Spleen (tissue), 11 donors: Measurements from ENCODE around the gene C1orf52. TPM values are rescaled to one million over a fixed set of nuclear protein-coding genes. Genes with fewer than 3 reads are reported as not detected.
"Not testable (repeated sequence)": the region's sequence is repeated elsewhere in the genome, so short reads cannot be mapped to it uniquely, and the experiment has no call there.

Experiments
- DNase-seq: peaks from one replicate; pipeline ENCODE4 v3.0.0-alpha.2; 2020
- H3K27ac ChIP-seq, 8 donors: fragments of 200-600 bp; sonication (generic) in 7 of 8; 1 replicate in 4 of 8; 2 replicates in 4 of 8; pipeline versions ENCODE4 v1.5.0 to v1.8.0; 2016 to 2021; ENCODE audit warnings: inconsistent platforms in 4 of 8, mild to moderate bottlenecking in 4 of 8, moderate library complexity in 1 of 8
- H3K27me3 ChIP-seq, 7 donors: fragments of 200-600 bp; sonication (generic) in 6 of 7; replicated peaks in 1 of 7; 1 replicate in 4 of 7; 2 replicates in 3 of 7; pipeline versions ENCODE4 v1.5.0 to v1.8.0; 2016 to 2021; ENCODE audit warnings: inconsistent platforms in 3 of 7, mild to moderate bottlenecking in 1 of 7
- H3K36me3 ChIP-seq, 6 donors: fragments of 200-600 bp; sonication (generic) in 5 of 6; 1 replicate in 4 of 6; 2 replicates in 2 of 6; pipeline versions ENCODE4 v1.5.0 to v1.8.0; 2016 to 2021; ENCODE audit warnings: inconsistent platforms in 2 of 6
- H3K4me1 ChIP-seq, 6 donors: fragments of 200-600 bp; sonication (generic) in 5 of 6; 1 replicate in 3 of 6; 2 replicates in 3 of 6; pipeline versions ENCODE4 v1.5.0 to v1.8.0; 2016 to 2021; ENCODE audit warnings: inconsistent platforms in 3 of 6
- H3K4me3 ChIP-seq, 8 donors: fragments of 200-600 bp; sonication (generic) in 7 of 8; 1 replicate in 4 of 8; 2 replicates in 4 of 8; pipeline versions ENCODE4 v1.5.0 to v1.8.0; 2016 to 2021; ENCODE audit warnings: inconsistent platforms in 4 of 8, mild to moderate bottlenecking in 4 of 8, moderate library complexity in 2 of 8
- H3K9me3 ChIP-seq, 8 donors: fragments of 200-600 bp; sonication (generic) in 7 of 8; 1 replicate in 4 of 8; 2 replicates in 4 of 8; pipeline versions ENCODE4 v1.5.0 to v1.8.0; 2016 to 2021; ENCODE audit warnings: inconsistent platforms in 4 of 8
- POLR2A ChIP-seq, 3 donors: fragments of 450-650 bp; IDR thresholded peaks; one replicate each; pipeline ENCODE4 v1.5.1; 2017; ENCODE audit warnings: antibody characterized with exemption in 3 of 3, mild to moderate bottlenecking in 1 of 3
- POLR2AphosphoS5 ChIP-seq, 3 donors: sonication (generic); formaldehyde crosslinking; IDR thresholded peaks; one replicate each; pipeline ENCODE4 v1.5.1; 2017; ENCODE audit warnings: antibody characterized with exemption in 3 of 3
- WGBS, 5 donors: extraction: QIAGEN DNeasy Blood & Tissue Kit in 3 of 5; methylation state at CpG; one replicate each; pipeline versions ENCODE4 v1.1.5 to v1.1.7; 2013 to 2018; 5-methylcytosine and 5-hydroxymethylcytosine counted together
- intact Hi-C: fragments of 100-400 bp; cut with DNase I; formaldehyde crosslinking; loops from one replicate; pipeline ENCODE4 v1.15.0; 2023; ENCODE audit warnings: low total_unique reads
- polyA plus RNA-seq, 3 donors: library from polyadenylated mRNA; stranded (reverse); fragments of 200-250 nt; gene quantifications; one replicate each; pipeline ENCODE4 v1.2.1, GENCODE V29; 2013
- total RNA-seq, 7 donors: library from RNA; depleted of rRNA in 3 of 7; stranded (reverse); fragments of >200 nt in 3 of 7; fragmentation: NEBNext Ultra II Directional in 4 of 7; extraction: Animal tissue kit (Norgen Biotek cat#: 25700) in 4 of 7; gene quantifications; one replicate each; pipeline versions ENCODE4 v1.1.0 to v1.2.1, GENCODE V29; 2016 to 2021
- TF ChIP-seq, protein P1 (sequence below), 11 experiments: fragments of 200-600 bp in 7 of 11; fragments of 450-650 bp in 4 of 11; sonication (generic) in 4 of 11; IDR thresholded peaks in 8 of 11; conservative IDR thresholded peaks in 3 of 11; 1 replicate in 7 of 11; 2 replicates in 4 of 11; pipeline versions ENCODE4 v1.4.0 to v1.8.0; 2016 to 2021; ENCODE audit warnings: antibody characterized with exemption in 11 of 11, inconsistent platforms in 4 of 11, mild to moderate bottlenecking in 1 of 11
- donor health status: healthy with polysubstance abuse.
- donor health status: DM: no; HTN: no; CAD: no; lungs with moderate emphysema.
- donor health status: DM: no; HTN: no; CAD: no.
- donor health status: Bipolar disorder and iron deficiency.
- donor health status: healthy.
- donor health status: DM: no; HTN: no; CAD: no.
- donor health status: DM: yes; HTN: yes; CAD: no.

C1orf52 gene
- total and polyA plus RNA-seq, 10 donors, result 16.2 to 29.7 (median 22.6) TPM

DNA sequence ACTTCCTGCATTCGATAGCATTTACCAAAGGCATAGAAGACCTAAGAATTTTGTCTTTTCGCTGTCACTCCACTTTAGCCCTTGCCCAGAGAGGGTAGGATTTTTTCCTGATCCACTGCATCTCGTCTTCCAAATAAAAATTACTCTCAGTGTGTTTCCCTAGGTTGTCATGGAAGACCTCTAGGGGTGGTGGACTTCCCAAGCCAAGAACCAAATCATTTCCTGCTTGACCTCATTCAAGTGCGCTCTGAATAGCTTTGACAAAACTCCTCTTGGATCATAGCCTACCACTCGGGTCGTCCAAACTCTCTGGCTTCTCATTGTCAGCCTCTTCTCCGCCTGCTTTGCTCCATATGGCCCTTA is 431 bp upstream of the C1orf52 start:
- peaks cover 0 to 65% (median 25%) of the 10 kb centered on the region in 6 donors for H3K36me3 ChIP-seq
- peaks cover 15 to 52% (median 43%) of the 10 kb centered on the region in 6 donors for H3K4me1 ChIP-seq
- H3K27me3 ChIP-seq, result no peaks in the 10 kb centered on the region
- H3K4me3 ChIP-seq, result peak overlapping the region in 6 of 8 donors; percentile 88 to 93 (median 90)
- peaks cover 0 to 8% (median 1%) of the 10 kb centered on the region in 8 donors for H3K9me3 ChIP-seq
- DNase-seq, result no peak
- peak overlapping the region; percentile 67 to 92 (median 87) for H3K27ac ChIP-seq
- TF ChIP-seq, protein P1, sequence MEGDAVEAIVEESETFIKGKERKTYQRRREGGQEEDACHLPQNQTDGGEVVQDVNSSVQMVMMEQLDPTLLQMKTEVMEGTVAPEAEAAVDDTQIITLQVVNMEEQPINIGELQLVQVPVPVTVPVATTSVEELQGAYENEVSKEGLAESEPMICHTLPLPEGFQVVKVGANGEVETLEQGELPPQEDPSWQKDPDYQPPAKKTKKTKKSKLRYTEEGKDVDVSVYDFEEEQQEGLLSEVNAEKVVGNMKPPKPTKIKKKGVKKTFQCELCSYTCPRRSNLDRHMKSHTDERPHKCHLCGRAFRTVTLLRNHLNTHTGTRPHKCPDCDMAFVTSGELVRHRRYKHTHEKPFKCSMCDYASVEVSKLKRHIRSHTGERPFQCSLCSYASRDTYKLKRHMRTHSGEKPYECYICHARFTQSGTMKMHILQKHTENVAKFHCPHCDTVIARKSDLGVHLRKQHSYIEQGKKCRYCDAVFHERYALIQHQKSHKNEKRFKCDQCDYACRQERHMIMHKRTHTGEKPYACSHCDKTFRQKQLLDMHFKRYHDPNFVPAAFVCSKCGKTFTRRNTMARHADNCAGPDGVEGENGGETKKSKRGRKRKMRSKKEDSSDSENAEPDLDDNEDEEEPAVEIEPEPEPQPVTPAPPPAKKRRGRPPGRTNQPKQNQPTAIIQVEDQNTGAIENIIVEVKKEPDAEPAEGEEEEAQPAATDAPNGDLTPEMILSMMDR (IDR thresholded peaks at IDR 0.05 in 8 of 11, conservative IDR thresholded peaks at IDR 0.05 in 3 of 11), result peak in 3 of 11 experiments; percentile 2 to 68 (median 41)
- no peak for TF ChIP-seq POLR2A (IDR thresholded peaks at IDR 0.05)
- no peak for TF ChIP-seq POLR2AphosphoS5 (IDR thresholded peaks at IDR 0.05)
- WGBS, 5 donors, result 34 to 64% (median 51%) methylated on average over 7 of the region's 7 CpGs
- intact Hi-C loops, result loop anchor here (10.0 kb wide), 1 partner anchor 145 kb away; no protein-coding TSS in a partner anchor

DNA sequence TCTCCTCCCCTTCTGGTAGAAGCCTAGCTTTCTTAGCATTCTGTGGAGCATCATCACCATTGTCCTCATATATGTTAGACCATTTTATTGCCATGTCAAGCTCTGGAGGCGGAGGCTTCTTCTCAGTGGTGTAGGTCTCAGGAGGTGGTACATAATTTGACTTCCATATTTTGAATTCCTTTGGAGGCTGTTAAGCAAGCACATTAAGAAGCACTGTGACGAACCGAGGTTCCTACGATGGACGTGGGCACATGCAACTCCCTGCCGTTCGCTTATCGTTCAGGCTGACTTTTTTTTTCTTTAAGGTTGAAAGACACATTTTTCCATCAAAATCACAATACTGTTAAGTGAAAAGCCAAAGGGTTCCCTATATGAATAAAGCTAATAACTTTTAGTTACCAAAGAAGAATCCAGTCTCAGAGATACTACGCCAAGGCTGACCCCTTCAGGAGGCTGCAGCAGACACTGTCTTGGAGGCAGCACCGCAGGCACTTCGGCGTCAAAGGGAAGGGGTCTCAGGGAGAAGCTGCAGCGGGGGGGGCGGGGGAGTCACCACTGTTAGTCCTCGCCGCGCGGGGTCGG is 835 bp downstream of the C1orf52 start:
- peak overlapping the region in 5 of 8 donors; percentile 86 to 92 (median 90) for H3K27ac ChIP-seq
- intact Hi-C loops, result loop anchor here (10.0 kb wide), 1 partner anchor 144 kb away; no protein-coding TSS in a partner anchor
- TF ChIP-seq, protein P1 (IDR thresholded peaks at IDR 0.05 in 8 of 11, conservative IDR thresholded peaks at IDR 0.05 in 3 of 11), result no peak
- no peak for TF ChIP-seq POLR2AphosphoS5 (IDR thresholded peaks at IDR 0.05)
- no peak for TF ChIP-seq POLR2A (IDR thresholded peaks at IDR 0.05)

DNA sequence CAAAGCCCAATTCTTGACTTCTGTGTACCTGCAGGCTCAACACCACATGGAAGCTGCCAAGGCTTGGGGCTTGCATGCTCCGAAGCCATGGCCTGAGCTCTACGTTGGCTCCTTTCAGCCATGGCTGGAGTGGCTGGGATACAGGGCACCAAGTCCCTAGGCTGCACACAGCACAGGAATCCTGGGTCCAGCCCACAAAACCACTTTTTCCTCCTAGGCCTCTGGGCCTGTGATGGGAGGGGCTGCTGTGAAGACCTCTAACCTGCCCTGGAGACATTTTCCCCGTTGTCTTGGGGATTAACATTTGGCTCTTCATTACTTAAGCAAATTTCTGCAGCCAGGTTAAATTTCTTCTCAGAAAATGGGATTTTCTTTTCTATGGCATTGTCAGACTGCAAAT is 10.4 kb downstream of the C1orf52 start:
- 78 to 95% (median 86%) methylated on average over 3 of the region's 3 CpGs for WGBS, 5 donors
- Histone ChIP-seq H3K4me1 (peaks cover 4 to 18% (median 8%) of the 10 kb centered on the region in 6 donors), H3K36me3 (peaks cover 0 to 39% (median 13%) of the 10 kb centered on the region in 6 donors)
- H3K4me3 ChIP-seq, H3K27ac ChIP-seq, H3K9me3 ChIP-seq, intact Hi-C loops, H3K27me3 ChIP-seq, DNase-seq: not testable (repeated sequence)
- TF ChIP-seq, protein P1 (IDR thresholded peaks at IDR 0.05 in 8 of 11, conservative IDR thresholded peaks at IDR 0.05 in 3 of 11), result peak in 1 of 11 experiments; percentile 4

More for the DNA sequence above, 835 bp downstream of the C1orf52 start:
- peaks cover 17 to 65% (median 55%) of the 10 kb centered on the region in 6 donors for H3K4me1 ChIP-seq
- H3K4me3 ChIP-seq, result peak overlapping the region; percentile 74 to 93 (median 90)
- H3K36me3 ChIP-seq, result peaks cover 0 to 65% (median 21%) of the 10 kb centered on the region in 6 donors
- peaks cover 0 to 8% (median 1%) of the 10 kb centered on the region in 8 donors for H3K9me3 ChIP-seq
- H3K27me3 ChIP-seq, result no peaks in the 10 kb centered on the region
- DNase-seq, result no peak
- WGBS, 5 donors, result 5 to 16% (median 11%) methylated on average over 13 to 19 of the region's 19 CpGs

DNA sequence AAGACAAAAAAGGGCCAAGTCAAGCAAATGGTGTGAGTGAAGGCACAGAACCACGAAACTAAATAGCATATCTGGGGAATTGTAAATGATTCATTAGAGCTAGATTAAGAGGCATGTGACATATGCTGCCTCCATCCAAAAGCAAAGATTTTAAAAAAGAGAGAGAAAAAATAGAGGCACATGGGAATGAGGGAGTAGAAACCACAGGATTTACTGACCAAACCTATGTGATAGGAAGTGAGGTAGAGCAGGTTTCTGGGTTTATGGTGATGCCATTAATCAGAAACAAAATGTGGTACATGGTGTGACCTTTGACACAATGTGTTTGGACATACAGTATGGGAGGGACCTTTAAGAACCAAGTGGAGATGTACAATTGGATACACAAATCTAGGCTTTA is 13.6 kb downstream of the C1orf52 start:
- 74 to 94% (median 89%) methylated on average over 1 of the region's 1 CpG for WGBS, 5 donors
- Histone ChIP-seq H3K4me1 (peaks cover 0 to 2% (median 0%) of the 10 kb centered on the region in 6 donors), H3K36me3 (peaks cover 0 to 8% (median 4%) of the 10 kb centered on the region in 6 donors), H3K4me3 (no peak overlapping the region), H3K27me3 (no peaks in the 10 kb centered on the region), H3K27ac (no peak overlapping the region), H3K9me3 (peaks cover 0 to 9% (median 2%) of the 10 kb centered on the region in 8 donors)
- intact Hi-C loops, result no loop called here
- no peak for DNase-seq
- TF ChIP-seq, protein P1 (IDR thresholded peaks at IDR 0.05 in 8 of 11, conservative IDR thresholded peaks at IDR 0.05 in 3 of 11), result no peak
